Right cardiac atrium (tissue), 5 donors: ENCODE data around the gene PLA2G6. TPM values are rescaled to one million over a fixed set of nuclear protein-coding genes. Genes with fewer than 3 reads are reported as not detected.
"Not testable (repeated sequence)": the region's sequence is repeated elsewhere in the genome, so short reads cannot be mapped to it uniquely, and the experiment has no call there.

Source experiments
- ATAC-seq, 2 donors: fragments of 200-7000 bp; cut with Tn5 transposase; one replicate each; pipeline versions ENCODE4 v1.8.0 to v1.9.1; 2020; ENCODE audit warnings: moderate library complexity in 2 of 2, mild to moderate bottlenecking in 1 of 2
- DNase-seq, 3 donors: peaks; one replicate each; pipeline ENCODE4 v3.0.0-alpha.2; 2020
- H3K27ac ChIP-seq: one replicate; pipeline ENCODE4 v1.5.1; 2013; ENCODE audit warnings: mild to moderate bottlenecking, low read length, control low read depth, moderate library complexity
- H3K27me3 ChIP-seq: one replicate; pipeline ENCODE4 v1.6.1; 2013; ENCODE audit not compliant: control insufficient read depth, insufficient read depth
- H3K4me1 ChIP-seq: one replicate; pipeline ENCODE4 v1.6.1; 2013; ENCODE audit warnings: low read length; ENCODE audit not compliant: control insufficient read depth, insufficient read depth
- H3K4me3 ChIP-seq: one replicate; pipeline ENCODE4 v1.5.1; 2013; ENCODE audit warnings: low read length, control low read depth
- H3K9me3 ChIP-seq: one replicate; pipeline ENCODE4 v1.6.1; 2013; ENCODE audit warnings: low read length; ENCODE audit not compliant: control insufficient read depth
- WGBS: extraction: QIAGEN DNeasy Blood & Tissue Kit; methylation state at CpG from one replicate; pipeline ENCODE4 v1.1.7; 2013; 5-methylcytosine and 5-hydroxymethylcytosine counted together
- intact Hi-C, 4 donors: fragments of 100-400 bp; cut with DNase I; formaldehyde crosslinking; loops; one replicate each; pipeline versions ENCODE4 v1.11.0 to v1.14.0; 2022 to 2023
- polyA plus RNA-seq: library from polyadenylated mRNA; stranded (reverse); fragments of 200-250 nt; gene quantifications from one replicate; pipeline ENCODE4 v1.2.3, GENCODE V29; 2013
- total RNA-seq, 4 donors: library from RNA; stranded (reverse); fragmentation: NEBNext Ultra II Directional; extraction: Animal tissue kit (Norgen Biotek cat#: 25700); gene quantifications; one replicate each; pipeline ENCODE4 v1.2.1, GENCODE V29; 2021
- donor health status: healthy with polysubstance abuse.
- donor health status: DM: no; HTN: yes; CAD: no.
- donor health status: DM: no; HTN: no; CAD: no.
- donor health status: DM: no; HTN: yes; CAD: no; lungs with severe emphysema.
- donor health status: DM: yes; HTN: yes; CAD: no.

The PLA2G6 gene
- total and polyA plus RNA-seq, 5 donors = 16.0 to 25.2 (median 16.4) TPM

- DNase-seq, H3K4me1 ChIP-seq, ATAC-seq, H3K9me3 ChIP-seq, H3K4me3 ChIP-seq, H3K27me3 ChIP-seq, H3K27ac ChIP-seq: not testable (repeated sequence)
- intact Hi-C loops = loop anchor here in 2 of 4 donors (10.0 kb wide), 3 partner anchors 87 to 237 kb away; partner anchors contain the start of gene MAFF (in 1 of the 2)
- 91% methylated on average over 10 of the region's 10 CpGs for WGBS
Observed at GRCh38 chr22:38117556-38117955, 64.1 kb downstream of the PLA2G6 start.

- no peak overlapping the region for H3K4me3 ChIP-seq
- no peaks in the 10 kb centered on the region for H3K27me3 ChIP-seq
- H3K27ac ChIP-seq = no peak overlapping the region
- intact Hi-C loops = loop anchor here in 2 of 4 donors (10.0 kb wide), 3 partner anchors 89 to 239 kb away; partner anchors contain the start of gene MAFF (in 1 of the 2)
- DNase-seq = peak in 2 of 3 donors; percentile 30 to 63
- no peaks in the 10 kb centered on the region for H3K9me3 ChIP-seq
- no peaks in the 10 kb centered on the region for H3K4me1 ChIP-seq
- ATAC-seq = no peak
- WGBS = 95% methylated on average over 31 of the region's 31 CpGs
Observed at GRCh38 chr22:38115423-38116205, 66.0 kb downstream of the PLA2G6 start.

- no peak overlapping the region for H3K4me3 ChIP-seq
- peak; percentile 88 to 95 (median 95) for DNase-seq
- no peaks in the 10 kb centered on the region for H3K4me1 ChIP-seq
- WGBS = 50% methylated on average over 32 of the region's 32 CpGs
- H3K27ac ChIP-seq = no peak overlapping the region
- H3K27me3 ChIP-seq = no peaks in the 10 kb centered on the region
- ATAC-seq = peak; percentile 84 to 88
- intact Hi-C loops = loop anchor here in 2 of 4 donors (5.0 to 10.0 kb wide), 4 partner anchors 62 to 240 kb away; partner anchors contain the start of gene MAFF (in 1 of the 2)
- no peaks in the 10 kb centered on the region for H3K9me3 ChIP-seq
Observed at GRCh38 chr22:38114484-38115398, 66.9 kb downstream of the PLA2G6 start.

GRCh38 chr22:38112381-38112780, 69.2 kb downstream of the PLA2G6 start:
- intact Hi-C loops = loop anchor here in 2 of 4 donors (5.0 to 10.0 kb wide), 4 partner anchors 60 to 242 kb away; partner anchors contain the start of gene MAFF (in 1 of the 2)
- peak in 1 of 3 donors; percentile 62 for DNase-seq
- 95% methylated on average over 22 of the region's 22 CpGs for WGBS
- Histone ChIP-seq H3K27ac (no peak overlapping the region), H3K27me3 (no peaks in the 10 kb centered on the region), H3K4me1 (no peaks in the 10 kb centered on the region), H3K9me3 (no peaks in the 10 kb centered on the region), H3K4me3 (no peak overlapping the region)
- no peak for ATAC-seq

DNA sequence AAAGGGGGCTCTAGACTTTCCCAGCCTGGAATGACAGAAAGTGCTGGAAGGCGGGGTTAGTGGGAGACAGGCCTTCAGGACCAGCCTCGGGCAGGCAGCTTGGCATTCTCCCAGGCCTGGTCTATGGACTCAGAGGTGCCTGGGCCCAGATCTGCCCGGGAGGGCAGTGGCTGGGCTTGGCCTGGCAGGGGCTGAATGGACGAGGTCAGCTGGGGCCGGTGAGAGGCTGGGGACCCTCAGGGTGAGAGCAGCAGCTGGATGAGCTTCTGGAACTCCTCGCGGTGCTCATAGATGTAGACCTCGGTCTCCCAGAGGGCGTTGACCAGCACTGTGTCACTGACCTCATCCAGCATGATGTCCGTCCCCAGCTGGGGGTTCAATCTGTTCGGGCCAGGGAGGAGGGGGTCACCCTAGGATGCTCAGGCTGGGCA, 69.7 kb downstream of the PLA2G6 start:
- H3K27ac ChIP-seq = no peak overlapping the region
- no peak for ATAC-seq
- WGBS = 81% methylated on average over 11 of the region's 11 CpGs
- H3K27me3 ChIP-seq = no peaks in the 10 kb centered on the region
- peak in 1 of 3 donors; percentile 49 for DNase-seq
- H3K9me3 ChIP-seq = no peaks in the 10 kb centered on the region
- intact Hi-C loops = loop anchor here in 2 of 4 donors (5.0 to 10.0 kb wide), 4 partner anchors 60 to 243 kb away; partner anchors contain the start of gene MAFF (in 1 of the 2)
- no peak overlapping the region for H3K4me3 ChIP-seq
- H3K4me1 ChIP-seq = no peaks in the 10 kb centered on the region

DNA sequence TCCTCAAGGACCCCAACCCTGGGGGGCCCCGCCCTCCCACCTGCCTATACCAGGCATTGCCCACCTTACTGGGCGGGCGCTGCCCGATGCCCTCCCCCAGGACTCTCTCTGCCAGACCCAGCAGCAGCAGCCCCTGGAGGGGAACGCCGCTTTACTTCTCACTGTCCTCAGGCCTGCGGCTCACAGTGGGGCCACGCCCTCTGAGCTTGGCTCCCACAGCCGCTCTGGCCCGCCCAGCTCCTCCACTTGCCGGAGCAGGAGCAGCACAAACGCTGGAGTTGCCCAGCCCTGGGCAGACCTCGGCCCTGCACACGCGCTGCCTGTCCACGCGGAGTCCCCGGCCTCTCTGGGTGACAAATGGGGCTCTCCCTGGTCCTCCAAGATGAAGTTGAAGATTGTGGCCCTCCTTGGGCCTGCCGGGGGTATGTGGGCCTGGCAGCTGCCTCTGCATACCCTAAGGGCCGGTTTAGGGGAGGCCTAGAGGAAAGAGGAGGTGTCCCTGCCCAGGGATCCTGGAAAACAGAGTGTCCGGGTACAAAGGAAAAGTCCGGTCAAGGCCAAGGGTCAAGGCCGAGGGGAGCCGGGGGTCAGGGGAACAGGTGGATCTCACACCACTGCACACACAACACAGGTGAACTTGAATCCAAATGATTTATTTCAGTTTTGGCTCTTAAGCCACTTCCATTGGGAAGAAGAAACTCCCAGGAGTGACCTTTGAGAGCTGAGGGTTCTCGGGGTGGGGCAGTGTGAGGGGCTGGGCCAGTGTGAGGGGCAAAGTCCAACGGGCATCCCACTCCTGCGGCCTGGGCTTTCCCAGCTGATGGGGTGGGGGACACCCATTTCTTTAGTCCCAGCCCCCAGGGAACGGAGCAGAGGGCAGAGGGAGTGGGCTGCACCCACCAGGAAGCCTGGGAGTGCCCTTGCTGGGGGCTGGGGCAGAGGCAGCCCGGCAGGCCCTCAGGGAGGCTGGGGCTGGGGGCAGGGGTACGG, 70.5 kb downstream of the PLA2G6 start:
- no peak overlapping the region for H3K4me3 ChIP-seq
- DNase-seq (peak in 2 of 3 donors; percentile 53 to 78), ATAC-seq (peak in 1 of 2 donors; percentile 2)
- H3K4me1 ChIP-seq = no peaks in the 10 kb centered on the region
- H3K27ac ChIP-seq = no peak overlapping the region
- no peaks in the 10 kb centered on the region for H3K27me3 ChIP-seq
- WGBS = 82% methylated on average over 30 of the region's 30 CpGs
- no peaks in the 10 kb centered on the region for H3K9me3 ChIP-seq
- intact Hi-C loops = loop anchor here in 2 of 4 donors (5.0 to 10.0 kb wide), 4 partner anchors 59 to 244 kb away; partner anchors contain the start of gene MAFF (in 1 of the 2)

GRCh38 chr22:38110008-38110862, 71.4 kb downstream of the PLA2G6 start, which contains the start of gene BAIAP2L2:
BAIAP2L2 (minus strand) TSS chr22:38110684; CDS start chr22:38110525, 159 bp downstream.
- Histone ChIP-seq H3K4me1 (no peaks in the 10 kb centered on the region), H3K27ac (no peak within 1 kb of the TSS), H3K27me3 (no peaks in the 10 kb centered on the region), H3K4me3 (no peak within 1 kb of the TSS), H3K9me3 (no peaks in the 10 kb centered on the region)
- DNase-seq = no peak
- 89% methylated on average over 19 of the region's 19 CpGs for WGBS
- intact Hi-C loops = loop anchor here in 2 of 4 donors (5.0 to 10.0 kb wide), 4 partner anchors 58 to 245 kb away; partner anchors contain the start of gene MAFF (in 1 of the 2)
- no peak for ATAC-seq

DNA sequence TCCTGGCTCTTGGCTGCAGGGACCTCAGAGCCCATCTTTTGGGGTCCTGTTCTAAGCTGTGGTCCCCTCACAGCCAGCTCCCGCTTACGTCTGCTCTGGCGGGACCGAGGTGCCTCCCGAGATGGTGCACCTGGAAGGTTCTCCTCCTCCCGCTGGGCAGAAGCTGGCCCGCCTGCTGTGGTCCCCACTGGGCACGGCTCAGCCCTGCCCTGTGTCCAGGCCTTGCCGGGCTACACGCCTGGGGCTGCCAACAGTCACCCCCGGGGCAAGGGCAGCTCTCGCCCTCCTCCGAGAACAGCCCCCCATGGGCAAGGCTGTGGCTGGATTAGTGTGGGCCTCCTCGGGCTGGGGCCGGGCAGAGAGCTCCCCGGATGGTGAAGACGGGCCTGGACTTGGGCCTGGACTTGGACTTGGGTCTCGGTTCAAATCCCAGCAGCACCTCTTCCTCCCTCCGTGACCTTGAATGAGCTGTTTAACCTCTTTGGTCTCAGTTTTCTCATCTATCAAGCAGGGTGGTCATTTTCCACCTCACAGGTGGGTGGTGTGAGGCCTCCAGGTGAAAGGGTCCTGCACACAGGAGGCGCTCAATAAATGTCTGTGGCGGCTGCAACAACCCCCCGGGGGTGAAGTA, 72.1 kb downstream of the PLA2G6 start:
- Histone ChIP-seq H3K27me3 (no peaks in the 10 kb centered on the region), H3K4me1 (no peaks in the 10 kb centered on the region), H3K9me3 (no peaks in the 10 kb centered on the region), H3K4me3 (no peak overlapping the region), H3K27ac (no peak overlapping the region)
- no peak for DNase-seq
- 87% methylated on average over 22 of the region's 22 CpGs for WGBS
- intact Hi-C loops = loop anchor here in 2 of 4 donors (5.0 to 10.0 kb wide), 4 partner anchors 57 to 245 kb away; partner anchors contain the start of gene MAFF (in 1 of the 2)
- ATAC-seq = no peak
